Activated T-cell treated with anti-CD3 and anti-CD28 coated beads, Interleukin-2, amount 50 U/mL, for 72 hours (primary cell): ENCODE data around the gene PTPN6. TPM values are rescaled to one million over a fixed set of nuclear protein-coding genes. Genes with fewer than 3 reads are reported as not detected.

Experiments used
- ATAC-seq, 2 donors: fragments of 150-1000 bp; cut with Tn5 transposase; replicated peaks in 1 of 2; 2 replicates each; pipeline ENCODE4 v1.10.0; 2021; ENCODE audit warnings: moderate library complexity in 2 of 2, mild to moderate bottlenecking in 1 of 2
- DNase-seq, 2 donors: peaks; one replicate each; pipeline ENCODE4 v3.0.0; 2021 to 2022; ENCODE audit warnings: mixed read lengths in 1 of 2
- H3K27ac Mint-ChIP-seq: one replicate; pipeline ENCODE4 v1.8.0; 2022; ENCODE audit warnings: mild to moderate bottlenecking, moderate library complexity, mixed read lengths
- H3K27me3 Mint-ChIP-seq: one replicate; pipeline ENCODE4 v1.8.0; 2022; ENCODE audit warnings: low read depth, mixed read lengths
- H3K36me3 Mint-ChIP-seq, 2 donors: one replicate each; pipeline ENCODE4 v1.8.0; 2022; ENCODE audit warnings: mixed read lengths in 2 of 2, mild to moderate bottlenecking in 1 of 2; ENCODE audit not compliant: insufficient read depth in 2 of 2
- H3K4me1 Mint-ChIP-seq: one replicate; pipeline ENCODE4 v1.8.0; 2022; ENCODE audit warnings: low read depth, mixed read lengths
- H3K4me3 Mint-ChIP-seq, 2 donors: one replicate each; pipeline ENCODE4 v1.8.0; 2022; ENCODE audit warnings: mild to moderate bottlenecking in 2 of 2, mixed read lengths in 2 of 2, moderate library complexity in 2 of 2
- H3K9me3 Mint-ChIP-seq, 2 donors: one replicate each; pipeline ENCODE4 v1.8.0; 2022; ENCODE audit warnings: mixed read lengths in 2 of 2
- total RNA-seq, 2 donors: library from RNA; stranded (reverse); gene quantifications; one replicate each; pipeline ENCODE4 v1.2.3, GENCODE V29; 2022

Gene PTPN6
- total RNA-seq, 2 donors from 2014 or later, result 238 to 313 TPM

DNA sequence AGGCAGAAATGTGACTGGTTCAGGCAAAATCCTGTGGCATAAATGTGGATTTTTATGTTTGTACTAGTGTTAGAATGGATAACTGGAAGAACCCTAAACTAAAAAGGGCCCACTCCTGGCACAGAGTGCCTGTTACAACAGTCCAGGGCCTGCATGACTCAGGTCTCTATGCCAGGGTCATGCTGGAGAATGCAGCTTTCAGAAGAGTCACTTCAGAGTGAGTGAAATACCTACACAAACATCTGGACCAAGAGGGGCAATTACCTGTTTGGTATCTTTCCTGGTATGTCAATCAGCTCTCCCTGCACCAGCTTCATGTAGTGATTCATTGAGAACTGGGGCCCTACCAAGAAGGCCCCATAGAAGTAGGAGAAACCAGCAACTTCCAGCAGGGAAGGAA, 29.6 kb downstream of the PTPN6 start:
- Mint-ChIP-seq H3K4me3 (no peak overlapping the region), H3K36me3 (peaks cover 5 to 27% of the 10 kb centered on the region in 2 donors), H3K9me3 (no peaks in the 10 kb centered on the region)

DNA sequence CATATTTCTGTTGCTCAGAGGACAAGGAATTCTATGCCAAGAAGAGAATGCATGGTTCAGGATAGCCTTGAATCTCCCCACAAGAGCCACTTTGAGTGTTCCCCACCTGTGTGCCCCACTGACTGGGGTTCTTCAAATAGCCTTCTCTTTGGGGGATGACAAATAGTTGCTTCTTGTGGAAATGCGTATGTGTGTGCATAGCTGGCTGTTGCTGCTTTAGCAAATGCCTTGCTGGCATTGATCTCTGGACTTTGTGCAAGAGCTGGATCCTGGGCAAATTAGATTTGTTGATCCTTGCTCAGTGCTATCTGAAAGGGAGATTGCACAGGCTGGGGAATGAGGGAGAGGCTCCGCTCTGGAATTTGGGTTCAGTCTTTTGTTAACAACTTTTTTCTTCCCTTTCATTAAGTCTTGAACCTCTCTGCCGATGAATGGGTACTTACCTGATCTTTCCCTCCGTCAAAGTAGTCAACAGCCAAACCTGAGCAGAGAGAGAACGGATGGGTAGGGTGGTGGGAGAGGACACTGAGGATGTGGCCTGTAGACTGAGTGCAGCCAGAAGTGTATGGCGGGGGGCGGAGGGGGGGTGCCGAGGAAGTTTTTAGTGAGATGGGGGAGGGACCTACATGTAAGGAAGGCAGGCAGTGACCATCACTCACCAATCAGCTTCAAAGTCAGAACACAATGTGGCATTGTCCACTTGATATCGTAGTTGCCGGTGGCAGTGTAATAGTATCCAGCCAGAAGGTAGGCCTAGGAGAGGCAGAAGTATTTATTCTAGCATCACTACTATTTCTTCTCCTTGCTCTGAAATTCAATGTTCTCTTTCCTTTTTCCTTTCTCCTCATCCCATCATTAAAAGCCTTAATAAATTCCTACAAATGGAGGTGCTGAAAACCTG, 30.2 kb downstream of the PTPN6 start:
- Mint-ChIP-seq H3K27ac (peak overlapping the region; percentile 44), H3K9me3 (no peaks in the 10 kb centered on the region), H3K36me3 (peaks cover 3 to 24% of the 10 kb centered on the region in 2 donors), H3K4me3 (no peak overlapping the region), H3K27me3 (no peaks in the 10 kb centered on the region), H3K4me1 (no peaks in the 10 kb centered on the region)
- ATAC-seq (no peak), DNase-seq (no peak)

More for the DNA sequence above, 29.6 kb downstream of the PTPN6 start:
- Mint-ChIP-seq H3K27me3 (no peaks in the 10 kb centered on the region), H3K27ac (no peak overlapping the region), H3K4me1 (no peaks in the 10 kb centered on the region)
- DNase-seq, result no peak
- ATAC-seq, result no peak

DNA sequence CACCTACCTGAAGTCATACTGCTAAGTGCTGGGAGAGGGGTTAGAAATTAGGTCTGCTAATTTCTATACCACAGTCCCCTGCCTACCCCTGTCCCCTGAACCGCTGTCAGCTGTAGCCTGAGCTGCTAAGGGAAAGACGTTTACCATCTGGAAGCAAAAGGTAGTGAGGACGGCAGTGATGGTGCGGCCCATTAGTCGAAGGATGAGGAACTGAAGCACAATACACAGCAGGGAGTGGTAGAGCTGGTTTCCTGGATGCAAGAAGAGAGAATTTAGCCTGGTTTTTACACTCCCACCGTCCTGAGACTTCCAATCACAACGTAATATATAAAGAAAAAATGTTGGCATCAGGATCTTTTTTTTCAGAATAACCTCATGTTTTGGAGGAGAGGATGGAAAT, 31.4 kb downstream of the PTPN6 start:
- Mint-ChIP-seq H3K27me3 (no peaks in the 10 kb centered on the region), H3K27ac (no peak overlapping the region), H3K4me1 (no peaks in the 10 kb centered on the region), H3K4me3 (no peak overlapping the region), H3K36me3 (peaks cover 3 to 14% of the 10 kb centered on the region in 2 donors), H3K9me3 (no peaks in the 10 kb centered on the region)
- no peak for DNase-seq
- ATAC-seq, result no peak

DNA sequence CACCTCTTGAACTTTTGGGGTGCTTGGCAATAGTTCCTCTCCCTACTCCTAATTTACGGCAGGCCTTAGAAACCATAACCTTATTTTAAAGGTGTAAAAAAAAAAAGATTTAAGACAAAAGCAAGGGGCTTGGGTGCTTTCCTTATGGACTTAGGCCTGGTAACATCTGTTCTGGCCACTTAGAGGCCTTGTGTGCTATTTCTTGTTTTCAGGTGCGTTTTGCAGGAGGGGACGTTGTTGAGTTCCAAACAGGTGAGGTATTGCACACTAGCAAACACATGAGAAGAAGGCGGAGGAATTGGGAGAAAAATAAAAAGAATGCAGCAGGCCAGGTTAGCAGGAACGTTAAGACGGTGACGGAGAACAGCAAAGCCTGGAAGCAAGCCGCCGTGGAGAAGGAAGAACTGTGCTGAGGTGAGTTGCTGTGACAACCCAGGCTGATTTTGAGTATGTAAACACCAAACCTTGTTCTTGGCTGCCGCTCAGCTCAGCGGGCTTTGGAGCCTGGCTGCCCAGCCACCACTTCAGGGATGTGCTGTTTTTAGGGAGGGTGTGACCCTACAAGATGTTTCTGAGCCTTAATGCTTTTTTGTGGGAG, 36.9 kb downstream of the PTPN6 start:
- ATAC-seq (no peak), DNase-seq (no peak)
- H3K27me3 Mint-ChIP-seq, result no peaks in the 10 kb centered on the region
- peaks cover 5 to 18% of the 10 kb centered on the region in 2 donors for H3K36me3 Mint-ChIP-seq
- H3K4me3 Mint-ChIP-seq, result no peak overlapping the region
- H3K27ac Mint-ChIP-seq, result no peak overlapping the region
- H3K9me3 Mint-ChIP-seq, result no peaks in the 10 kb centered on the region
- H3K4me1 Mint-ChIP-seq, result no peaks in the 10 kb centered on the region

DNA sequence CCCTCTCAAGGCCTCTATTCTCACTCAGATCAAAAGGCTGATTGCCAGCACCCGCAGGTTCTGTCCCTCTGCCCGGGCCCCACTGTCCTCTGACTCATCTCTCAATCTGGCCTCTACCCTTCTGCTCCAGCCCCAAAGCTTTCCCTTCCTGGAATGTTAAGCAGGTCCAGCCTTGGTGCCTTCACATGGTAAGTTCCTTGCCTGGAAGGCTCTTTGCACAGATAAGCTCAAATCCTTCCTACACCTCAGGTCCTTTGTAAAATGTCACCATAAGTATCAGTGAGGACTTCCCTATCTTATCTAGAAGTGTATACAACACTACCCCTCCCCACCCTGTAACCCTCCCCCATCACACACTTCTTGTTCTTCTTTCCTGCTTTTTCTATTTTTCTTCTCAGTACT, 44.9 kb downstream of the PTPN6 start:
- DNase-seq (no peak), ATAC-seq (no peak)
- Mint-ChIP-seq H3K4me1 (peaks cover 4% of the 10 kb centered on the region), H3K36me3 (peaks cover 5 to 11% of the 10 kb centered on the region in 2 donors), H3K27me3 (no peaks in the 10 kb centered on the region), H3K9me3 (no peaks in the 10 kb centered on the region), H3K4me3 (no peak overlapping the region), H3K27ac (no peak overlapping the region)

DNA sequence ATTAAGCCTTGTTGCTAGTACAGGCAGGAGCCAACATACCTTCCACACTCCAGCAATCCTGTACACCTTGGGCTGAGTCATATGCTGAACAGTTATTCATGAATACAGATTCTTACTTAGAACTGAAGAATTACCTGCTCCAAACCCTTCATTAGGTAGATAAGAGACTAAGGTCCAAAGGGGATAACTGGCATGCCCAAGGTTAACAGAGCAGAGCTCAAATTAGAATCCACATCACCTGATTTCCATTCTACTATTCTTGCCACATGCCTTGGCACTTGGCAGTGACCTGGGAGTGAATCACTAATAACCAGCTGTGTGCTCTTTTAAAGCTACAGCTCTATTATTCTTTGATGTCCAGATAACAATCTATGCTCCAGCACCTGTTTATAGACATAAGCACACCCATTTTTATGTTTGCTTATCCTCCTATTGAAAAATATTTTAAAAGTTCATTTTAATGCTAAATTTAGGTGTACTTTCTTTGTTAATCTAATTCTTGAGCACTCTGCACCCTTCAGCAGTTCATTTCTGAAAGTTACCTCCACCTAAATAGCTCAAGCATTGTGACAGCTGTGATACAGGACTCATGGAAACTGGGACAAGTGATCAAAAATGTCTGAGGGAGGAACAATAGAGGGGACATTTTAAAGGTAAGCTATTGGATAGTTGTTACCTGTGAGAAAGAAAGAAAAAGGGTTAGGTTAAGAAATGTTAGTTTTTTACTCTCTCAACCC, 47.7 kb downstream of the PTPN6 start:
- ATAC-seq, result no peak
- Mint-ChIP-seq H3K4me3 (no peak overlapping the region), H3K4me1 (peaks cover 4% of the 10 kb centered on the region), H3K36me3 (peaks cover 4 to 13% of the 10 kb centered on the region in 2 donors), H3K9me3 (no peaks in the 10 kb centered on the region), H3K27me3 (no peaks in the 10 kb centered on the region), H3K27ac (peak overlapping the region; percentile 17)
- no peak for DNase-seq

DNA sequence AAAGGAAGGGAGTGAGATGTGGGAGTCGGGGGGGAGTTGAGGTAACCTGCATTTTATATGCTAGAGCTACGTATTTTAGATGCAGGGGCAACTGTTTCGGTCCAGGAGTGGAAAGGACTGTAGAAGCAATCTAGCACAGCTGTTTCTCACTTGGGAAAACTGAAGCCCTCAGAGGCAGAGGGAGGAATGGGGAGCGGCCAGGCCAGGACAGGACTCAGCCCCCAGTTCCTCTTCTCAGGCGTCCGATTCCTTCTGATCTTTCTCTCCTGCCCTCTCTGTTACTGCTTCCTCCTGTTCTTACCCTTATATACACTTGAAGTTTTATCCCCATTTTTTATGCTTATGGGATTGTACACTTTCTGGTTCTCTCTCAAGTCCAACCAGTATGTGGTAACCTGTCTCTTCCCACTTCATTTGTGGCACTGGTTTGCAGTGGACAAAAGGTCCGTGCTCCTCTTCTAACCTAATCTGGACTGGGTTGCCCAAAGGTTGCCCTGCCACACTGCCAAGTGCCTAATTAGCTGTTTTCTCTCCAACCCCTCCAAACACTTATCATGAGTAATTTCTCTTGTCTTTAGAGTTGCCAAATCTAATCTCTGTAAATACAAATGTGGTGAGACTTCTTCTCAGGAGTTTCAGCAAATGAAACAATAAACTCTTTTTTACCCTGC, 50.9 kb downstream of the PTPN6 start:
- peaks cover 3 to 7% of the 10 kb centered on the region in 2 donors for H3K36me3 Mint-ChIP-seq
- no peaks in the 10 kb centered on the region for H3K9me3 Mint-ChIP-seq
- no peaks in the 10 kb centered on the region for H3K27me3 Mint-ChIP-seq
- DNase-seq (no peak), ATAC-seq (no peak)
- no peak overlapping the region for H3K4me3 Mint-ChIP-seq
- peak overlapping the region; percentile 9 for H3K27ac Mint-ChIP-seq
- peaks cover 12% of the 10 kb centered on the region for H3K4me1 Mint-ChIP-seq

DNA sequence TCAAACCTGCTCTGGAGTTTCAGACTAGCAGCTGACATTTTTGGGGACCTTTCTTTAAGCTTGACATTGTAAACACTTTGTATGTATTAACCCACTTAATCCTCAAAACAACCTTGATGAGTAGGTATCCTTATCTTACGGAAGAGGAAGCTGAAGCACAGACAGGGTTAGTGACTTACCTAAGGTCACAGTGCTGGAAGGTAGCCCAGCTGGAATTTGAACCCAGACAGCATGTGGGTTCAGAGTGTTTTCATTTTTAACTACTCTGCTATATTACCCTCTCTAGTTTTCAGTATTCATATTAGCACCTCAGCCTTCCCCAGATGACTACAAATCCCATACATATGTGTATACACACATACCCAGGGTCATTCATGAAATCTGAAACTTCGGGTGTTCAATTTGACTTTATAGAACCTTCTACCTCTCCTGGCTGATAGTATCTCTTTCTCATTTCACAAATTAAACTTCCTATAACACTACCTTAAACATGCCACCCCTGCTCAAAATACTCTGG, 53.2 kb downstream of the PTPN6 start:
- DNase-seq, result no peak
- Mint-ChIP-seq H3K9me3 (no peaks in the 10 kb centered on the region), H3K27ac (no peak overlapping the region), H3K36me3 (peaks cover 3 to 7% of the 10 kb centered on the region in 2 donors), H3K4me1 (peaks cover 12% of the 10 kb centered on the region), H3K4me3 (no peak overlapping the region), H3K27me3 (no peaks in the 10 kb centered on the region)
- ATAC-seq, result peak in 1 of 2 donors; percentile 49

DNA sequence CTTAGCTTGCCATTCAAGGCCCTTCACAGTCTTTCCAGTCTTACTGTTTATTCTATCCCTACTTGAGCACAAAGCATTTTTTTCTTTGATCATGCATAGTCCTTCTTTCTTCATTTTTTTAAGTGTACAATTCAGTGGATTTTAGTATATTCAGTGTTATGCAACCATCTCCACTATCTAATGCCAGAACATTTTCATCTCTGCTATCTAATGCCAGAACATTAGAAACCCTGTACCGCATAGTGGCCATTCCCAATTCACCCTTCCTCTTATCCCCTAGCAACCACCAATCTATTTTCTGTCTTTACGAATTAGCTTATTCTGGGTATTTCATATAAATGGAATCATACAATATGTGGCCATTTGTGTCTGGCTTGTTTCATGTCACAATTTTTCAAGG, 53.7 kb downstream of the PTPN6 start:
- no peak for ATAC-seq
- no peaks in the 10 kb centered on the region for H3K9me3 Mint-ChIP-seq
- no peak for DNase-seq

DNA sequence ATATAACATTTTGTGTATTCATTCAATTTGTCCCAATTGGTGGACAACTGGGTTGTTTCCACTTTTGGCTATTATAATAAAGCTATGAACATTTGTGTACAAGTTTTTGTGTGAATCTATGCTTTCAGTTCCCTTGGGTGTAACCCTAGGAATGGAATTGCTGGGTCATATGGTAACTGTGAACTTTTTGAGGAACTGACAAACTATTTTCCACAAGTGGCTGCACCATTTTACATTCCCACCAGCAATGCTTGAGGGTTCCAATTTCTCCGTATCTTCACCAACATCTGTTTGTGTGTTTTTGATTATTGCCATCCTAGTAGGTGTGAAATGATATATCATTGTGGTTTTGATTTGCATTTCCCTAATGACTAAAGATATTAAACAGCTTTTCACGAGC, 54.2 kb downstream of the PTPN6 start:
- Mint-ChIP-seq H3K27ac (peak overlapping the region; percentile 66), H3K4me3 (no peak overlapping the region), H3K36me3 (peaks cover 3 to 7% of the 10 kb centered on the region in 2 donors), H3K4me1 (peaks cover 17% of the 10 kb centered on the region), H3K9me3 (no peaks in the 10 kb centered on the region), H3K27me3 (no peaks in the 10 kb centered on the region)
- ATAC-seq, result no peak
- DNase-seq, result no peak

More for the DNA sequence above, 53.7 kb downstream of the PTPN6 start:
- H3K4me1 Mint-ChIP-seq, result peaks cover 12% of the 10 kb centered on the region
- no peak overlapping the region for H3K4me3 Mint-ChIP-seq
- peaks cover 3 to 7% of the 10 kb centered on the region in 2 donors for H3K36me3 Mint-ChIP-seq
- H3K27ac Mint-ChIP-seq, result peak overlapping the region; percentile 66
- H3K27me3 Mint-ChIP-seq, result no peaks in the 10 kb centered on the region

DNA sequence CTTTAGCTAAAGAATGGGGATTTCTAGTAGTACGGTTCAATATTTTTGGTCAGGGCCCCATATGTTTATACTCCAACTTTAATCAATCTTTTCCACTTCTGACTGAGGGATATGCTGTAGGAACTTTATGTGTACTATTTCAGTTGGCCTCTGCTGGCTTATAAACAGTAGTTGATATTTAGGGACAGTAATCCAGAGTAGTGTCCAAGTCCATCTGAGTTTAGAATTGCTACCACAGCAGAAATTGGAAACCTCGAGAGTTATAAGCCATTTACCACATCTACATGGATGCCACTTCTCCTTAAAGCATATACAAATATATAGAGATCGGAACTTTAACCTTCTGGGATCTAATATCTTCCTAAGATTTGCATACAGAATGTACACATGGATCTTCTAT, 55.5 kb downstream of the PTPN6 start:
- no peak for DNase-seq
- H3K27ac Mint-ChIP-seq, result peak overlapping the region; percentile 42
- no peaks in the 10 kb centered on the region for H3K9me3 Mint-ChIP-seq
- peaks cover 3 to 7% of the 10 kb centered on the region in 2 donors for H3K36me3 Mint-ChIP-seq
- no peaks in the 10 kb centered on the region for H3K27me3 Mint-ChIP-seq
- no peak overlapping the region for H3K4me3 Mint-ChIP-seq
- ATAC-seq, result no peak
- peaks cover 17% of the 10 kb centered on the region for H3K4me1 Mint-ChIP-seq

DNA sequence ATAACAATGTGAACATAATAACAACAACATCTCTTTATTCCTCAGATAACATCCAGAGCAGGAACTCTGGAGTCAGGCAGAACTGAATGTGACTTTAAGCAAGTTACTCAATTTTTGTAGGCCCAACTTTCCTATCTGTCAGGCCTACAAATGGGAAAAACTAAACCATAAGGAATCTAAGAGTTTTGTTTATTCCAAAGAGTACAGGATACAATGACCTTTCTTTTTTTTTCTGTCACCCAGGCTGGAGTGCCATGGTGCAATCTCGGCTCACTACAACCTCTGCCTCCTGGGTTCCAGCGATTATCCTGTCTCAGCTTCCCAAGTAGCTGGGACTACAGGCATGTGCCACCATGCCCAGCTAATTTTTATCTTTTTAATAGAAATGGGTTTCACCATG, 57.7 kb downstream of the PTPN6 start:
- no peaks in the 10 kb centered on the region for H3K9me3 Mint-ChIP-seq
- H3K36me3 Mint-ChIP-seq, result peaks cover 3 to 7% of the 10 kb centered on the region in 2 donors
- ATAC-seq (no peak), DNase-seq (no peak)
- no peaks in the 10 kb centered on the region for H3K27me3 Mint-ChIP-seq
- peaks cover 20% of the 10 kb centered on the region for H3K4me1 Mint-ChIP-seq
- no peak overlapping the region for H3K27ac Mint-ChIP-seq
- no peak overlapping the region for H3K4me3 Mint-ChIP-seq
